HG03108 (cell line): Measurements from ENCODE around the gene FHOD3.

Experiments used
- ATAC-seq: cut with Tn5 transposase; IDR thresholded peaks from one replicate; pipeline ENCODE4 v1.9.1; 2021; ENCODE audit warnings: moderate library complexity; ENCODE audit not compliant: unreplicated experiment

Gene FHOD3

DNA sequence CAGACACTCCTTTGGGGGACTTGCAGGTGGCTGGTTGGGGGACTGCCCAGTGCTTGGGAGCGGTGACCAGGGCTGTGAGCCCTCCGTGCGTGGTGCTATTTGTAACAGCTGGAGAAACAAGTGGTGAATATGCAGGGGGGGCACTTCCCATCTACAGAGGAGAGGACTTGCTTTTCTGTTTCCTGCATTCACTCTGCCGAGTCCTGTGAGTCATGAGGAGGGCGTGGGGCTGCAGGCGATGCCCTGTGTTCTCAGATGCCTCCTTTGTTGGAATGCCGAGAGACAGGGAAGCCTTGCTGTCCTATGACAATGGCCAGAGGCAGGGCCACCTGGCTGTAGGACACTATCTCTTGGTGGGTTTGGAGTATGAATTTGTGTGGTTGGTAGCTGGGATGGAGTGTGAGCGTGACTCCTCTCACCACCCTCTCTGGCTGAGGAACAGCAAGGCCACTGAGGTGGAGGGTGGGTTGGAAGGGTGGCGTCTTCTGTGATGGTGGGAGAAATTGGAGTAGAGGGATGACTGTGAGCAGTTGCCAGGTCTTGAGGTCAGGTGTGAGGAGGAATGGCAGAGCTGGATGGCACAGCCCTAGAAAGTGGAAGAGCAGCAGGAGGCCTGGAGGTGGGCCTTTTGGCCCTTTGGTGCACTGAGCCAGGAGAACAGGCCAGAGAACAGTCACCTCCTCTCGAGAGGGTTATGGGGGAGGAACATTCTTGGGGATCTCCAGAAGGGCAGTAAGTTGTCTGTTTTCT is 24.3 kb downstream of the FHOD3 start:
- ATAC-seq, result no peak

- no peak for ATAC-seq
Measured at GRCh38 chr18:36322408-36322728, 24.9 kb downstream of the FHOD3 start.

GRCh38 chr18:36322734-36323133 is 25.2 kb downstream of the FHOD3 start:
- no peak for ATAC-seq

DNA sequence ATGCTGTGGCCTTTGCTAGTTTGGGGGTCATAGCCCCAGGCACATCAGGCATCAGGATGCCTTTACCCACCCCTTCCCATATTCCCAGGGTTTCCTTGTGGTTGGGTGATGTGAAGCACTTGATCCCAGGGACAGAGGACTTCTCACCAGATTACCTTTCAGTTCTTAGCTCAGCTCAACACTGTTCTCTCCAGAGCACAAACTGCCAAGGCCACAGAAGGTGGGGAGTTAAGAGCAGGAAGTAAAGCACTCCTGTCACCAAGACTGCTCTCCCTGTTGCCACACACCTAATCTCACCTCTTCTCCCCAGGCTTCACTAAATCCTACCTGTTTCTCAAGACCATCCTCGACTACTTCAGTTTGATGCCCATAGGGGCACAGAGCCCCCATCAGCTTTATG is 25.9 kb downstream of the FHOD3 start:
- ATAC-seq, result no peak

DNA sequence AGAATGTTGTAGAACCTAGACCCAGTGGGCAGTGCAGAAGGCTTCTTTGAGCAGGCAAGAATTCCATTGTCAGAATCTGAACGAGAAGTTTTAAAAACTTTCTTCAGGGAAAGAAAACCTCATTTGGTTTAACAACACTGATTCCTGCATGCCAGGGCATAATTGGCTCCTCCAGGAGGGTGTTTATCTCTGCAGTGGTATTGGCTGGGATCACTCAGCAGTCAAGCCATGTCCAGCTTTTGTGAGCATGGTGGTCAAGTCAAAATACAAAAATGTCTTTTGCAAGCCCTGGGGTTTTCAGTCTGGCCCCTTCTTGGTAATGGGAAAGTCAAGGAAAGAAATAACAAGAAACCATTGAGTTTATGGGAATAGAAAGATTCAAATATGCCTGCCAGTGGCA is 28.3 kb downstream of the FHOD3 start:
- no peak for ATAC-seq

GRCh38 chr18:36326771-36327170 is 29.3 kb downstream of the FHOD3 start:
- ATAC-seq, result no peak

DNA sequence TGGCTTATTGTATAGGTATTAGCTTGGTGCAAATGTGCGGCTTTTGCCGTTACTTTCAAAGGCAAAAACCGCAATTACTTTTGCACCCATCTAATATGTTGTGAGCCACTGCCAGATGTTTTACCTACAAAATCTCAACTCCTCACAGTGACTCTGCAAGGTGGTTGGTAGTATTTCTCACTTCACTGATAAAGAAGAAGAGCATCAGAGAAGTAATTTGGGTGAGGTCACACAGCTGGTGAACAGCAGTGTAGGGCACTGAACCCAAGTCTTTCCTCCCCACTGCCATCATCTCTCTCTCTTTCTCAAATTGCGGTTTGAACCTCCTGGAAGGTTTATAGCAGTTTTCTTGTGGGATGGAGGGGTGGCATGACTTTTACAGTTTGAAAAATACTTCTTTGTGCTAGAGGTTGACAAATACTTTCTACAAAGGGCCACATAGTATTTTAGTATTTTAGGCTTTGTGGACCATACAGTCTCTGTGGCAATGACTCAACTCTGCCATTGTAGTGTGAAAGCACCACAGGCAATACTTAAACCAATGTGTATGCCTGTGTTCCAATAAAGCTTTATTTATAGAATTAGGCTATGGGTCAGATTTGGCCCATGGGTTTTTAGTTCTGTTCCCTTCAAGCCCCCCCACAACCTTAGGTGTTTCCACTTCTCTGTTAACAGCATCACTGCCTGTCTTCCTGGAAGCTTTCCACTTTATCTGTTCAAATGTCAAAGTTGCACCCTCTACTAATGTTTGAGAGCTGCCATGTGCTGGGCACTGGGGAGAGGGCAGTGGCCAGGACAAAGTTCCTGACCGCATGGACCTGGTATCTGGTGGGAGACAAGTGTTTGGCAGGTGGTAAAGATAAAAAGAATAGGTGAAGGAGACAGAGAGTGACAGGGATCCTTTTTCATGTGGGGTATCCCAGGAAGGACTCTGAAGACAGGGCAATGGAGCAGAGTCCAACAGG is 30.1 kb downstream of the FHOD3 start:
- ATAC-seq, result no peak

- ATAC-seq, result no peak
Measured at GRCh38 chr18:36328385-36328858, 30.9 kb downstream of the FHOD3 start.

GRCh38 chr18:36328916-36329315 is 31.4 kb downstream of the FHOD3 start:
- no peak for ATAC-seq

GRCh38 chr18:36329684-36330434 is 32.3 kb downstream of the FHOD3 start:
- no peak for ATAC-seq

DNA sequence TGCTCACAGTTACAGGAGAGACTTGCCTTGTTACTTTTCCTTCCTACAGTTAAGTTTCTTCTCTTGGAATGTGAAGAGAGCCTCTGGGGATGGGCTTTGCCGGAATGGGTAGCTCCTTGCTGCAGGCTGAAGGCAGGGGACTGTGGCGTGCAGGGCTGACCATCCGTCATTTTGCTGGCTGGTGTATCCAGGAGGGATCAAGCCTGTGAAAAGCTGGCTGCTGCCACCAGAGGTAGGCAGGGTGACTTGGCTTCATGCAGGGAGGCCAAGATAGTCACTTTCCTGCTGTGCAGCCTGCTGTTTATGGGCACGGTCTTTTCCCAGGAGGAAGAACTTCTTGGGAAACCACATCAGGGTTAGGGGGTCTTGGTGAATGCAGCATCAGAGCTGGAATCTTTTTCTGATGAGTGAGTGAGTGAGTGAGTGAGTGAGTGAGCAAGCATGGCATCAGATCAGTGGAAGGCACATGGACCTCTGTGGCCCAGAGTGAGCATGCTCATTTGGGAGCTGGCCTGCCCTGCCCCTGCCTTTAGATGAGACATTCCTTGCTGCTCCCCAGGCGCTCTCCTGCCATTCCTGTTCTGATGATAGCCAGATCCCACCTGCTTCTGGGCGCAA is 33.0 kb downstream of the FHOD3 start:
- ATAC-seq, result no peak

GRCh38 chr18:36331521-36331971 is 34.0 kb downstream of the FHOD3 start:
- no peak for ATAC-seq

DNA sequence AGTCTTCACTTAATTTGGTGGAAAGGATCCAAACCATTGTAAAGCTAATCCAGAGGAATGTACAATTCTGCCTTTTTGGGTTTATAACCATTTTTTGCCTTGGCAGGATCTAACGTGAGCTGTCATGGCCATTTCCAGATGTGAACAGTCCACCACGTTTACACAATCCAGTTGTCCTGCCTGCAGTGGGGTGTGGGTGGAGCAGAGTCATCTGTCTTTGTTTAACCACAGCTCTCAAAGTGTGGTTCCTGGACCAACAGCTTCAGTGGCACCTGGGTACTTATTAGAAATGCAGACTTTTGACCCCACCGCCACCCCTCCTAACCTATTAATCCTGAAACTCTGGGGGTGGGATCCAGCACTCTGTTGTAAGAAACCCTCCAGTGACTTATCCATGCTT is 35.9 kb downstream of the FHOD3 start:
- no peak for ATAC-seq

- ATAC-seq, result no peak
Measured at GRCh38 chr18:36334798-36335197, 37.3 kb downstream of the FHOD3 start.

GRCh38 chr18:36335476-36336279 is 38.2 kb downstream of the FHOD3 start:
- ATAC-seq, result no peak

GRCh38 chr18:36337679-36338402 is 40.3 kb downstream of the FHOD3 start:
- no peak for ATAC-seq

DNA sequence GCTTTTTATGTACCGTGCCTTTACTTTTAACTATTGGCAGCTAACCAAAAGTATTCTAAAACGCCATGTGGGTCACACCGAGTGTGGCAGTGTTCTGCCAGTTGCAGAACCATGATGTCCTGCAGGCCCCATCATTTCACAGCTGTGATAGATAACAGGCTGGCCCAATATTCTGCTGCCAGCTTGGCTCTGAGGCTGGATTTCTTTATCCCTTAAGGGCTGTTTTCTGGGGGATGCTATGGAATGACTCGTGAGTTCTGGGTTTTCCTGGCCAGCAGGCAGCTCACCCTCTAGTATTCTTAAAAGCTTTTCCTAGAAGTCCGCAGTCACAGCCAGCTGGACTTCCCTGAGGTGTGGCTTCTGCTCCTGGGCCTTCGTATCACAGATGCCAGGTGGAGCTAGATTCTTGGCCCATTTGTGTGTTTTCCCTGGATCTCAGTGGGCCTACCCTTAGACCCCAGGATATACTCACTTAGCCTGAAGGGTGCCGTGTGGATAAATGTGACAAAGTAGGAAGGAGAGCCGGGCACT is 41.0 kb downstream of the FHOD3 start:
- ATAC-seq, result no peak

GRCh38 chr18:36340246-36340645 is 42.7 kb downstream of the FHOD3 start:
- no peak for ATAC-seq

- no peak for ATAC-seq
Measured at GRCh38 chr18:36341944-36342343, 44.4 kb downstream of the FHOD3 start.
